H9 (cell line): ENCODE measurements around the gene SGO1. TPM values are rescaled to one million over a fixed set of nuclear protein-coding genes. Genes with fewer than 3 reads are reported as not detected.

Experiments
- DNase-seq: peaks from one replicate; pipeline ENCODE4 v3.0.0-alpha.2; 2017
- H2AFZ ChIP-seq: one replicate; pipeline ENCODE4 v1.6.1; 2013; ENCODE audit warnings: mild to moderate bottlenecking, low read length, control low read depth, moderate library complexity
- H2AK5ac ChIP-seq: 2 replicates; pipeline ENCODE4 v1.6.1; 2013; ENCODE audit warnings: low read length, control low read depth, mixed read lengths; ENCODE audit not compliant: insufficient read length
- H2BK120ac ChIP-seq: one replicate; pipeline ENCODE4 v1.6.1; 2013; ENCODE audit warnings: low read depth, mild to moderate bottlenecking, low read length, control low read depth, inconsistent platforms; ENCODE audit not compliant: poor library complexity, severe bottlenecking
- H2BK12ac ChIP-seq: 2 replicates; pipeline ENCODE4 v1.6.1; 2013; ENCODE audit warnings: low read length, control low read depth, mixed read lengths, low read depth; ENCODE audit not compliant: insufficient read length
- H2BK15ac ChIP-seq: 2 replicates; pipeline ENCODE4 v1.6.1; 2013; ENCODE audit warnings: low read depth, low read length, control low read depth
- H2BK20ac ChIP-seq: one replicate; pipeline ENCODE4 v1.6.1; 2013; ENCODE audit warnings: low read depth, mild to moderate bottlenecking, low read length, control low read depth, inconsistent platforms; ENCODE audit not compliant: poor library complexity, severe bottlenecking
- H2BK5ac ChIP-seq: 2 replicates; pipeline ENCODE4 v1.6.1; 2013; ENCODE audit warnings: low read length, control low read depth, mixed read lengths; ENCODE audit not compliant: insufficient read length
- H3K14ac ChIP-seq: 2 replicates; pipeline ENCODE4 v1.6.1; 2013; ENCODE audit warnings: low read length, control low read depth; ENCODE audit not compliant: insufficient read depth
- H3K18ac ChIP-seq: 2 replicates; pipeline ENCODE4 v1.6.1; 2013; ENCODE audit warnings: low read depth, mild to moderate bottlenecking, mixed read lengths, low read length, control low read depth; ENCODE audit not compliant: insufficient read length
- H3K23ac ChIP-seq: 2 replicates; pipeline ENCODE4 v1.6.1; 2013; ENCODE audit warnings: low read length, control low read depth, mixed read lengths, low read depth; ENCODE audit not compliant: insufficient read length
- H3K23me2 ChIP-seq: 2 replicates; pipeline ENCODE4 v1.6.1; 2013; ENCODE audit warnings: low read depth, mild to moderate bottlenecking, mixed read lengths, low read length, control low read depth; ENCODE audit not compliant: insufficient read length, poor library complexity, severe bottlenecking
- H3K27ac ChIP-seq: 2 replicates; pipeline ENCODE4 v1.5.1; 2013; ENCODE audit warnings: low read length, control low read depth, mixed read lengths, low read depth; ENCODE audit not compliant: insufficient read length
- H3K27me3 ChIP-seq: 2 replicates; pipeline ENCODE4 v1.6.1; 2013; ENCODE audit warnings: low read length, control low read depth, inconsistent platforms; ENCODE audit not compliant: insufficient read depth
- H3K4ac ChIP-seq: 2 replicates; pipeline ENCODE4 v1.6.1; 2013; ENCODE audit warnings: low read depth, mild to moderate bottlenecking, control low read depth, inconsistent platforms, low read length, moderate library complexity
- H3K4me1 ChIP-seq: 2 replicates; pipeline ENCODE4 v1.6.1; 2013; ENCODE audit warnings: low read length, control low read depth, inconsistent platforms; ENCODE audit not compliant: insufficient read depth
- H3K4me2 ChIP-seq: 2 replicates; pipeline ENCODE4 v1.6.1; 2013; ENCODE audit warnings: low read length, control low read depth, mixed read lengths; ENCODE audit not compliant: insufficient read length, insufficient read depth
- H3K56ac ChIP-seq: 2 replicates; pipeline ENCODE4 v1.6.1; 2013; ENCODE audit warnings: low read depth, mild to moderate bottlenecking, mixed read lengths, low read length, control low read depth; ENCODE audit not compliant: insufficient read length
- H3K79me1 ChIP-seq: 2 replicates; pipeline ENCODE4 v1.6.1; 2013; ENCODE audit warnings: low read depth, mild to moderate bottlenecking, moderate library complexity, low read length, control low read depth, inconsistent platforms; ENCODE audit not compliant: insufficient read depth, poor library complexity, severe bottlenecking
- H3K79me2 ChIP-seq: 2 replicates; pipeline ENCODE4 v1.6.1; 2013; ENCODE audit warnings: low read length, control low read depth, inconsistent platforms; ENCODE audit not compliant: insufficient read depth
- H3K9ac ChIP-seq: 2 replicates; pipeline ENCODE4 v1.6.1; 2013; ENCODE audit warnings: low read length, control low read depth, mixed read lengths; ENCODE audit not compliant: insufficient read length; ENCODE audit errors: extremely low read depth
- H3K9me3 ChIP-seq: one replicate; pipeline ENCODE4 v1.6.1; 2013; ENCODE audit warnings: low read depth, low read length, inconsistent platforms; ENCODE audit not compliant: control insufficient read depth
- H3T11ph ChIP-seq: one replicate; pipeline ENCODE4 v1.6.1; 2013; ENCODE audit warnings: mild to moderate bottlenecking, low read length, control low read depth, inconsistent platforms
- H4K20me1 ChIP-seq: one replicate; pipeline ENCODE4 v1.6.1; 2013; ENCODE audit not compliant: control insufficient read depth, insufficient read length, insufficient read depth
- H4K5ac ChIP-seq: 2 replicates; pipeline ENCODE4 v1.6.1; 2013; ENCODE audit warnings: low read depth, mild to moderate bottlenecking, mixed read lengths, low read length, control low read depth; ENCODE audit not compliant: insufficient read length
- H4K8ac ChIP-seq: replicated peaks from 2 replicates; pipeline ENCODE4 v1.6.1; 2013; ENCODE audit warnings: low read length, control low read depth, mixed read lengths, low read depth; ENCODE audit not compliant: insufficient read length
- H4K91ac ChIP-seq: 2 replicates; pipeline ENCODE4 v1.6.1; 2013; ENCODE audit warnings: low read depth, mild to moderate bottlenecking, moderate library complexity, mixed read lengths, low read length, control low read depth; ENCODE audit not compliant: insufficient read length
- H3K27ac Mint-ChIP-seq, 3 experiments: 2 replicates in 2 of 3; 3 replicates in 1 of 3; pipeline ENCODE4 v1.8.0; 2020 to 2021; ENCODE audit warnings: mixed read lengths in 3 of 3, mild to moderate bottlenecking in 1 of 3, moderate library complexity in 1 of 3
- H3K27me3 Mint-ChIP-seq: 2 replicates; pipeline ENCODE4 v1.8.0; 2021; ENCODE audit warnings: low read depth, mild to moderate bottlenecking, moderate library complexity, mixed read lengths
- H3K36me3 Mint-ChIP-seq, 3 experiments: 2 replicates in 2 of 3; 3 replicates in 1 of 3; pipeline ENCODE4 v1.8.0; 2020 to 2021; ENCODE audit warnings: low read depth in 3 of 3, mixed read lengths in 3 of 3; ENCODE audit not compliant: insufficient read depth in 1 of 3
- H3K4me1 Mint-ChIP-seq, 2 experiments: 2 replicates each; pipeline ENCODE4 v1.8.0; 2020; ENCODE audit warnings: mixed read lengths in 2 of 2
- H3K4me3 Mint-ChIP-seq, 2 experiments: 2 replicates in 1 of 2; 3 replicates in 1 of 2; pipeline ENCODE4 v1.8.0; 2020 to 2021; ENCODE audit warnings: mild to moderate bottlenecking in 2 of 2, mixed read lengths in 2 of 2, moderate library complexity in 1 of 2
- H3K9me3 Mint-ChIP-seq, 2 experiments: 2 replicates in 1 of 2; 3 replicates in 1 of 2; pipeline ENCODE4 v1.8.0; 2020; ENCODE audit warnings: mild to moderate bottlenecking in 2 of 2, mixed read lengths in 2 of 2, moderate library complexity in 1 of 2
- CTCF ChIP-seq: fragments of 200-600 bp; sonication (generic); conservative IDR thresholded peaks from 3 replicates; pipeline ENCODE4 v1.8.0; 2021; ENCODE audit warnings: antibody characterized with exemption, mild to moderate bottlenecking
- WGBS: extraction: QIAGEN DNeasy Blood & Tissue Kit; methylation state at CpG from one replicate; pipeline ENCODE4 v1.1.7; 2013; ENCODE audit warnings: missing lambda C conversion rate, low lambda C conversion rate, mixed read lengths; ENCODE audit not compliant: insufficient read length; ENCODE audit errors: extremely low coverage; 5-methylcytosine and 5-hydroxymethylcytosine counted together
- microRNA-seq: library from miRNA; unstranded; fragments of <30 nt; microRNA quantifications from one replicate; pipeline ENCODE4, GENCODE V29; 2020; ENCODE audit warnings: borderline microRNAs expressed
- total RNA-seq: library from RNA; stranded (reverse); gene quantifications from 2 replicates; pipeline ENCODE4 v1.2.1, GENCODE V29; 2021

Gene SGO1
- total RNA-seq, 1 experiment from 2014 or later, result 30.7 TPM

- no peak overlapping the region for H3K27ac Mint-ChIP-seq
These were observed 64.9 kb downstream of the SGO1 start for GRCh38 chr3:20121088-20121487.

More at GRCh38 chr3:20121088-20121487, 64.9 kb downstream of the SGO1 start:
- no peak for DNase-seq
- Histone ChIP-seq H3K18ac (no peak overlapping the region), H3K4ac (no peak overlapping the region), H2AFZ (no peak overlapping the region), H2BK15ac (no peak overlapping the region), H3K79me1 (no peaks in the 10 kb centered on the region), H3K79me2 (no peaks in the 10 kb centered on the region), H4K91ac (no peak overlapping the region), H3K4me1 (no peaks in the 10 kb centered on the region), H3K23ac (no peak overlapping the region), H4K20me1 (no peaks in the 10 kb centered on the region), H2BK120ac (no peak overlapping the region), H2BK5ac (no peak overlapping the region), H3T11ph (no peak overlapping the region), H2BK12ac (no peak overlapping the region), H3K56ac (no peak overlapping the region), H3K27me3 (no peaks in the 10 kb centered on the region), H4K8ac (no peak overlapping the region), H2AK5ac (no peak overlapping the region), H3K14ac (no peak overlapping the region), H3K9ac (no peak overlapping the region), H3K27ac (no peak overlapping the region), H4K5ac (no peak overlapping the region), H3K23me2 (no peaks in the 10 kb centered on the region), H3K4me2 (no peak overlapping the region), H3K9me3 (no peaks in the 10 kb centered on the region), H2BK20ac (no peak overlapping the region)
- TF ChIP-seq CTCF, result no peak
- Mint-ChIP-seq H3K36me3 (peaks cover 0 to 3% (median 0%) of the 10 kb centered on the region in 3 experiments; a peak in 2 of 7 replicates), H3K4me1 (no peaks in the 10 kb centered on the region), H3K4me3 (no peak overlapping the region), H3K9me3 (no peaks in the 10 kb centered on the region), H3K27me3 (no peaks in the 10 kb centered on the region)
- no CpG with 5 or more reads among the region's 3 CpGs for WGBS

Small RNAs within 50 kb of the gene (microRNA-seq; reads per million reads assigned to microRNA genes)
- gene MIR3135A, result not detected

Other genes with a start within 250 kb of the SGO1 start
- 84.8 and 85.2 TPM in 2 replicates for gene RAB5A, start 239.1 kb downstream of the SGO1 start, total RNA-seq
- gene PP2D1, start 173.9 kb downstream of the SGO1 start, total RNA-seq, result not detected in 2 replicates
- 5.7 and 6.3 TPM in 2 replicates for gene KAT2B, start 145.8 kb downstream of the SGO1 start, total RNA-seq